Mesendoderm (in vitro differentiated cells): ENCODE results near the gene ACSF3.

Experiments used
- DNase-seq: peaks from one replicate; pipeline ENCODE4 v3.0.0; 2013
- H2AK5ac ChIP-seq: 2 replicates; pipeline ENCODE4 v1.6.1; 2013; ENCODE audit warnings: low read length, inconsistent platforms
- H2BK120ac ChIP-seq: 2 replicates; pipeline ENCODE4 v1.6.1; 2013; ENCODE audit warnings: low read depth, mild to moderate bottlenecking, low read length, moderate library complexity, mixed read lengths
- H2BK15ac ChIP-seq: replicated peaks from 2 replicates; pipeline ENCODE4 v1.6.1; 2013; ENCODE audit warnings: low read depth, mild to moderate bottlenecking, moderate library complexity
- H2BK5ac ChIP-seq: 2 replicates; pipeline ENCODE4 v1.6.1; 2013; ENCODE audit warnings: low read length, inconsistent platforms
- H3K18ac ChIP-seq: 2 replicates; pipeline ENCODE4 v1.6.1; 2013; ENCODE audit warnings: mild to moderate bottlenecking, low read length, mixed read lengths
- H3K23ac ChIP-seq: one replicate; pipeline ENCODE4 v1.6.1; 2013; ENCODE audit warnings: low read length
- H3K27ac ChIP-seq: 2 replicates; pipeline ENCODE4 v1.5.1; 2013; ENCODE audit warnings: low read depth, mild to moderate bottlenecking, inconsistent platforms, low read length, moderate library complexity
- H3K27me3 ChIP-seq: 2 replicates; pipeline ENCODE4 v1.6.1; 2013; ENCODE audit warnings: low read length, control low read depth, mild to moderate bottlenecking, inconsistent platforms; ENCODE audit not compliant: insufficient read depth, poor library complexity
- H3K36me3 ChIP-seq: 2 replicates; pipeline ENCODE4 v1.6.1; 2013; ENCODE audit warnings: low read length, inconsistent platforms; ENCODE audit not compliant: control insufficient read depth, insufficient read depth
- H3K4ac ChIP-seq: one replicate; pipeline ENCODE4 v1.6.1; 2013; ENCODE audit warnings: low read depth, mild to moderate bottlenecking, low read length, moderate library complexity
- H3K4me1 ChIP-seq: 2 replicates; pipeline ENCODE4 v1.6.1; 2013; ENCODE audit warnings: low read depth, low read length, inconsistent platforms; ENCODE audit not compliant: control insufficient read depth
- H3K4me2 ChIP-seq: 2 replicates; pipeline ENCODE4 v1.6.1; 2013; ENCODE audit warnings: low read length
- H3K4me3 ChIP-seq: 2 replicates; pipeline ENCODE4 v1.5.1; 2013; ENCODE audit warnings: mild to moderate bottlenecking, low read length
- H3K56ac ChIP-seq: one replicate; pipeline ENCODE4 v1.6.1; 2013; ENCODE audit warnings: low read length
- H3K79me1 ChIP-seq: 2 replicates; pipeline ENCODE4 v1.6.1; 2013; ENCODE audit warnings: low read length, inconsistent platforms
- H3K79me2 ChIP-seq: 2 replicates; pipeline ENCODE4 v1.6.1; 2013; ENCODE audit warnings: mild to moderate bottlenecking, low read length; ENCODE audit not compliant: control insufficient read depth, insufficient read depth
- H3K9ac ChIP-seq: 2 replicates; pipeline ENCODE4 v1.6.1; 2013; ENCODE audit warnings: low read length, inconsistent platforms
- H4K5ac ChIP-seq: one replicate; pipeline ENCODE4 v1.6.1; 2013; ENCODE audit warnings: low read length
- H4K8ac ChIP-seq: one replicate; pipeline ENCODE4 v1.6.1; 2013; ENCODE audit warnings: low read depth, mild to moderate bottlenecking, control low read depth, low read length, moderate library complexity
- WGBS: extraction: QIAGEN DNeasy Blood & Tissue Kit; methylation state at CpG from one replicate; pipeline ENCODE4 v1.1.7; 2013; ENCODE audit warnings: low lambda C conversion rate, missing lambda C conversion rate; ENCODE audit not compliant: insufficient coverage; ENCODE audit errors: extremely low coverage; 5-methylcytosine and 5-hydroxymethylcytosine counted together

Gene ACSF3

DNA sequence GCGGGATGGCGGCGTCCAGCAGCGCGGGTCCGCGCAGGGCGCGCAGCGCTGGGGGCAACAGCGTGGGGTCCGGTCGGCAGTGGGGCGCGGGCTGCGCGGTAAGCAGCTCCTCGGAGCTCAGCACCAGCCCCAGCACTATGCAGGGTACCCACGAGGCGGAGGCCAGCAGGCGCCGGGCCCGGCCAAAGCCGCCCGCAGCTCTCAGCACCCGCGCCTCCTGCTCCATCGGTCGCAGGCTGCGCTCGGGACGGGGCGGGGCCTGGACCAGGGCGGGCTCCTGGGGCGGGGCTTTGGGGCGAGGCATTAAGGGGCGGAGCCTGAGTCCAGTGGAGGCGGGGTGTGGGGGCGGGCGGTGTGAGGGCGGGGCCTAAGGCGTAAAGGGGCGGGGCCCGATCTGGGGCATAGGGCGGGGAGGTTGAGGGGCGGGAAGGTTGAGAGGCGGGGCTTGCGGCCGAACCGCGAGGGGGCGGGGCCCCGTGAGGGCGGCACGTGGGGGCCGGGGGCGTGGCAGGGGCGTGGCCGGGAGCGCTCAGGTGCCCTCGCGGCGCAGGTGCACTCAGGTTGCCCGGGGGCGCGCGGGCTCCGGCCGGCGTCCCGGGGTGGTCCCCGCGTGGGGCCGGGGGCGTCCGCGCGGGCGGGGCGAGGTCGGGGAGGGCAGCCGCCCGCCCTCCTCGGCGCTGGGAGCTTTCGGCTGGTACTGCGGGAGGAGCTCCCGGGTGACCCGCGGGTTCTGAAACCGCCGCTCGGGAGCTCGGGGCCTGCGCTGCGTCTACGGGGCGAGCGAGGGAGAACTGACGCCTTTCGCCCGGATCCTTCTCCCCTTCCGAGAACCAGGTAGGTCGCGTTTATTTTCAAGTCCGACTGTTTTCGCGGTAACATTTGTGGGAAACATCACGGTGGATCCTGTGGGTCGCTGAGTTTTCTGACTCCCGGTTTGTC lies 108.1 kb downstream of the ACSF3 start:
- peaks cover 12% of the 10 kb centered on the region for H3K27me3 ChIP-seq
- no peak overlapping the region for H2BK120ac ChIP-seq
- H3K79me2 ChIP-seq = no peaks in the 10 kb centered on the region
- H3K9ac ChIP-seq = peak overlapping the region; percentile 61
- no peak overlapping the region for H4K5ac ChIP-seq
- H3K4ac ChIP-seq = no peak overlapping the region
- H2BK15ac ChIP-seq = no peak overlapping the region
- H3K36me3 ChIP-seq = no peaks in the 10 kb centered on the region
- peak; percentile 85 for DNase-seq
- peak overlapping the region; percentile 91 for H3K4me2 ChIP-seq
- H3K23ac ChIP-seq = peak overlapping the region; percentile 9
- H3K4me3 ChIP-seq = peak overlapping the region; percentile 33
- peak overlapping the region; percentile 20 for H3K18ac ChIP-seq
- H3K79me1 ChIP-seq = no peaks in the 10 kb centered on the region
- H4K8ac ChIP-seq = no peak overlapping the region
- no peak overlapping the region for H2AK5ac ChIP-seq
- no CpG with 5 or more reads among the region's 111 CpGs for WGBS
- H3K4me1 ChIP-seq = no peaks in the 10 kb centered on the region
- H2BK5ac ChIP-seq = no peak overlapping the region
- H3K27ac ChIP-seq = no peak overlapping the region
- peak overlapping the region; percentile 81 for H3K56ac ChIP-seq

- H3K79me2 ChIP-seq = no peaks in the 10 kb centered on the region
- no peak overlapping the region for H2BK120ac ChIP-seq
- no CpG with 5 or more reads among the region's 49 CpGs for WGBS
- no peak overlapping the region for H4K5ac ChIP-seq
- H3K79me1 ChIP-seq = no peaks in the 10 kb centered on the region
- no peaks in the 10 kb centered on the region for H3K36me3 ChIP-seq
- no peak overlapping the region for H2BK5ac ChIP-seq
- no peak overlapping the region for H3K27ac ChIP-seq
- H3K18ac ChIP-seq = no peak overlapping the region
- no peak overlapping the region for H4K8ac ChIP-seq
- no peak overlapping the region for H3K4ac ChIP-seq
- H3K4me3 ChIP-seq = no peak overlapping the region
- H3K4me2 ChIP-seq = no peak overlapping the region
- H2AK5ac ChIP-seq = no peak overlapping the region
- no peak for DNase-seq
- H3K27me3 ChIP-seq = peaks cover 12% of the 10 kb centered on the region
- no peak overlapping the region for H3K56ac ChIP-seq
- H2BK15ac ChIP-seq = no peak overlapping the region
- no peaks in the 10 kb centered on the region for H3K4me1 ChIP-seq
- H3K23ac ChIP-seq = no peak overlapping the region
- H3K9ac ChIP-seq = no peak overlapping the region
These were observed 109.0 kb downstream of the ACSF3 start for GRCh38 chr16:89202422-89203215.
